NCI-H2171 treated with DMSO at 0.1 percent for 48 hours (cell line): Measurements from ENCODE around the gene CDC16.
"Not testable (repeated sequence)": the region's sequence is repeated elsewhere in the genome, so short reads cannot be mapped to it uniquely, and the experiment has no call there.

Experiments used
- DNase-seq: peaks from one replicate; lab custom pipeline; 2025; lab: John Stamatoyannopoulos, UW

CDC16 gene

DNA sequence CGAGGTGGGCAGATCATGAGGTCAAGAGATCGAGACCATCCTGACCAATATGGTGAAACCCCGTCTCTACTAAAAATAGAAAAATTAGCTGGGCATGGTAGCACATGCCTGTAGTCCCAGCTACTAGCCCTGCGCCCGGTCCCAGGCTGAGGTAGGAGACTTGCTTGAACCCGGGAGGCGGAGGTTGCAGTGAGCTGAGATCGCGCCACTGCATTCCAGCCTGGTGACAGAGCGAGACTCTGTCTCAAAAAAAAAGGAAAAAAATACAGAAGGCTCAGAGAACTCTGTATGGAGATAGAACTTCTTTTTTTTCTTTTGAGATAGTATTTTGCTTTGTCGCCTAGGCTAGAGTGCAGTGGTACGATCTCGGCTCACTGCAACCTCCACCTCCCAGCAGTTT is 29.6 kb downstream of the CDC16 start:
- not testable (repeated sequence) for DNase-seq

DNA sequence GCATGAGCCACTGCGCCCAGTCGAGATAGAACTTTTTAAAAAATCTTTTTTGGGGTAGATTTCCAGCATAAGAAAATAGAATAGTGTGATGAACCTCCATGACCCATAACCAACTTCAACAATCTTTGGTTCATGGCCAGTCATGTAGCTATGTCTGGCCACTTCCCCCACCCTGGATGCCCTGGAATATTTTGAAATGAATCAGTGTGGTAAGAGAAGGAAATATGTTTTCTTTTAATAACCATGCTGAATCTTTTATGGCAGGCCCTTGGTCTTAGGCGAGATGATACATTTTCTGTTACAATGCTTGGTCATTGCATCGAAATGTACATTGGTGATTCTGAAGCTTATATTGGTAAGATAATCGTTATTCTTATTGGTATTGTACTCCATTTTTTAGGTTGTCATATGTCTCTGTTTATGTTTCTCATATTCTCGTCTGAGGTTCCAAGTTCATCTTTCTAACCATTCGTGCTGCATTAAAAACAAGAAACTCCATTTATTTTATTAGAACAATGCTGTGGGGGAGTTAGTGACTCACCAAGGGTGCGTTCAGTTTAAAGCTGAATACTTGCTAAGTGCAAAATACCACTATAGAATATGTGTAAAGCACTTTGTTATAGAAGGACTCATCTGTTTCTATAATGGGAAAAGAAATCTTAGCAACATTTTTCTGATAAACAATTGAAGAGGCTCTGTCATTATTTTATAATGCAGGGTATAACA is 30.4 kb downstream of the CDC16 start:
- DNase-seq, result no peak

DNA sequence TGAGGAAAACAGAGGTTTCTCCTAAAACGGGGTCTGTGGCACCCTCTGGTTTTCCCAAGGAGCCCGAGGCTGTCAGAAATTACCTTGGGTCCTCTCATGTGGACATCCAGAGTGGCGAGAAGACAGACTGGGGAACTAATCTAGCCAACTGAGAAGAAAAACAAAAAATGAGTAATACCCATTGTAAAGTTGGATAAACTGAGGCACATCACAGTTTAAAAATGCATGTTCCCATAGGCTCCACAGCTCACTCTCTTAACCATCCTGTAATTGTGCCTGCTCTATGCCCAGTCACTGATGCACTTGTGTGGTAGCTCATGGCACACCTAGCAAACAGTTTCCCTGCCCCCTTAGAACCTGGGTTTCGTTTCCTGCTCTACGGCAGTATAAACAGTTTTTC is 31.5 kb downstream of the CDC16 start:
- no peak for DNase-seq

DNA sequence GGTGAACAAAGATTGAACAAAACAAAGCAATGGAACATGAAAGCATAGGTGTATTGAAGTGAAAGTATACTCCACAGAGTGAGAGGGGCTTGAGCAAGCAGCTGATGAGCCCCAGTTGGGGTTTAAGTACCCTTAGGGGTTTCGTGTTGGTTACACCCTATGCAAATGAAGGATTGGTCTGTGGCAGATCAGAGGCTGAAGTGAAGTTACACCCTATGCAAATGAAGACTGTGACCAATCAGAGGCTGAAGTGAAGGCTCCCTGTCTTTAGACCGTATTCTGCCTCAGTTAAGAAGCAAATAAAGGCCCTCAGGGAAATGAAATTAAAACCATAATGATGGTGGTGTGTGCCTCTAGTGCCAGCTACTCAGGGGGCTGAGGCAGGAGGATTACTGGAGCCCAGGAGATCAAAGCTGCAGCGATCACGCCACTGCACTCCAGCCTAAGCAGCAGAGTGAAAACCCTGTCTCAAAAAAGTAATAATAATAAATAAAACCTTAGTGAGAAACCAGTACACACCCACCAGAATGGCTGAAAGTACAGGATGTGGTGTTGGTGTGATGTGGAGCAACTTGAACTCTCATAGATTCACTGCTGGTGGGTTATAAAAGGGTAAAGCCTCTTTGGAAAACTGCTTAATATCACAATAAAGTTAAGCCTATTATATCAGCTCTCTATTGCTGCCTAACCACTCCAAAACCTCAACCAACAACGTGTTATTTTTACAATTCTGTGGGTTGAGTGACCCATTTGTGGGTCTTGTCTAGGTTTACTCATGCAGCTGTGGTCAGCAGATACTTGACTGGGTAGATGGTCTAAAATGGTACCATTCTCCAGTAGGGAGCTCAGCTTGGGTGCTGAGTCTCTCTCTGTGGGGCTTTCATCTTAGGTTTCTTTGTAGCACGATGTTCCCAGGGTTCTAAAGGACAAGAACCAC is 33.9 kb downstream of the CDC16 start:
- no peak for DNase-seq

- DNase-seq, result no peak
These were observed 34.6 kb downstream of the CDC16 start for GRCh38 chr13:114269281-114269770.

GRCh38 chr13:114272977-114273376 is 38.3 kb downstream of the CDC16 start:
- DNase-seq, result no peak

- no peak for DNase-seq
These were observed 40.6 kb downstream of the CDC16 start for GRCh38 chr13:114275304-114275703.

DNA sequence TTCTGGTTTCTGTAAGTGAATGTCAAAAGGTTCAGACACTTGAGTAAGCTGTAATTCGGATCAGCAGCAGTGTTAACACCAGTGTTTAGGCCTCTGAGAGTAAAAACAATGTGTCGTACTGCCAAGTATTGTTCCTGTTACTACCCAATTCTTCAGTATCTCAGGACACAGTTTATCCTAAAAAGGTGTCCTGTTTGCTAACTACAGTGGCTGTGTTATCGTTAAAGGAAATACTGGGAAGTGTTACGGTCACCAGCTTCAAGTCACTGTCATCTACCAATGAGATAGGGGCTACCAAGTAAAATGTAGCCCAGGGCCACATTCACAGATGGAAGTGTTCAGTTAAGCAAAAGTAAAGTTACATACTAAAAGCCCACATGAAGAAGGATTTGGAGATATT is 44.4 kb downstream of the CDC16 start:
- no peak for DNase-seq

DNA sequence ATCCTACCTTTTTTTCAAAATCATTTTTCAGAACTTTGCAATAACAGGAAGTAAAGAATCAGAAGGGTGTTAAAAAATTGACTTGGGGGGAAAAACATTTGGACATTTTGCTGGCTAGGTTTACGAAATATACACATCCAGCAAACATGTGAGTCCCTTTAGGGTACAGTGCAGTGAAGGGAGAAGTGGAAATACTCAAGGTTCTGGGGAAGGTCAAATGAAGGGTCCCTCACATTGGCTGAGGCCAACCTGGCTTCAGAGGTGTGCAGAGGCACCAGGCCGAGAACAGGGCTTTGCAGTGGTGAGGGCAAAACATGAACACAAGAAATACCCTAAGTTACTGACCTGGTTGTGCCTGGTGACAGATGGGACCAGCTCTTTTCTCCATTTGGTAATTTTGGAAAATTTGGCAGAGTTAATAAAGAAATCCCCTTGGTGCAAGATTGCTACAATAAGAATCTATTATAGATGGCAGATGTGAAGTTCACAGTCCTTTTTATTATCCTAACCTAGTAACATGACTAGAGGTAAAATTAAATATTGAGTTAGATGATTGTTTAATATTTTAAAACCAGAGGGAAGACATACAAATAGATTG is 45.2 kb downstream of the CDC16 start:
- no peak for DNase-seq

DNA sequence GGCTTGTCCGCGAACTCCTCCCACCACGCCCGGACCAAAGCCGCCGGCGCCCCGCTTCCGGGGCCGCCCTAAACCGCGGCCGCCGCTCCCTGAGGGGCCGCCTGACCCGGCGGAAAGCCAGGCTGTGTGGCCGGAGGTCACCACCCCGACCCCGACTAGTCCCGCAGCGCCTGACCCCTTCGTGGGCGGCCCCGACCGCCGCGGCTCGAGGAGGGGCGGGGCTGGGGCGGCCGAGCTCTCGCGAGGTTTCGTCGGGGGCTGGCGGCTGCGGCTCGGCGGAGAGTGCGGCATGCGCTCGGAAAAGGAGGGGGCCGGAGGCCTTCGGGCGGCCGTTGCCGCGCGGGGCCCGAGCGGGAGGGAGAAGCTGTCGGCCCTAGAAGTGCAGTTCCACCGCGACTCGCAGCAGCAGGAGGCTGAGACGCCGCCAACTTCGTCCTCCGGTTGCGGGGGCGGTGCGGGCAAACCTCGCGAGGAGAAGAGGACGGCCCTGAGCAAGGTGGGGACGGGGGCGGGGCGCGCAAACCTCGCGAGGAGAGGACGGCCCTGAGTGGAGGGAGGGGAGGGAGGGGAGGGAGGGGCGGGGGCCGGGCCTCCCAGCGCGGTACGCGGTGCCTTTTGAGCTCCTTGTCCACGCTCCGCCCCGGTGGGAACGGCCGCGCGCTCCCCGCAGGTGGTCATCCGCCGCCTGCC is 46.8 kb downstream of the CDC16 start, which contains the start of gene UPF3A:
TSS of gene UPF3A (plus strand) at position 251 of the 690 bp plus-strand sequence. CDS start at position 290, 39 bp downstream.
- peak; percentile 90 for DNase-seq

GRCh38 chr13:114282041-114282670 is 47.5 kb downstream of the CDC16 start:
- DNase-seq, result peak; percentile 90

DNA sequence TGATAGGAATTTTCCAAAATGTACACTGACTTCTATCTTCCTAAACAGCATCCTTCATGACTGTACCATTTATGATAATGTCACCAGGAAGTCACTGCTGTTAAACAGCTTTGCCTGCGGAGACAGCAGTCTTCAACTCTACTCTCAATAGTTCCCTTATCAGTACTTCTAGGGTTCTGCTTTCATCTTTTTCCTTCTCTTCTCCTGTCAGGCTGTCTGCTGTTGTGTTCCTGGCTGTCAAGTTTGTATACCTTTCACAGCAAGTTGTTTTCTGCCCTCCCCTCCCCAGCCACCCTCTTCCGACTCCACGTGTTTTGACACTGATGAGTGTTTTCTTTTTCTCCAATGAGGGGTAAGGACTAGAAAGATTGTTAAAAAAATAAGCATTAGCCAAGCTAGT is 48.9 kb downstream of the CDC16 start:
- no peak for DNase-seq

DNA sequence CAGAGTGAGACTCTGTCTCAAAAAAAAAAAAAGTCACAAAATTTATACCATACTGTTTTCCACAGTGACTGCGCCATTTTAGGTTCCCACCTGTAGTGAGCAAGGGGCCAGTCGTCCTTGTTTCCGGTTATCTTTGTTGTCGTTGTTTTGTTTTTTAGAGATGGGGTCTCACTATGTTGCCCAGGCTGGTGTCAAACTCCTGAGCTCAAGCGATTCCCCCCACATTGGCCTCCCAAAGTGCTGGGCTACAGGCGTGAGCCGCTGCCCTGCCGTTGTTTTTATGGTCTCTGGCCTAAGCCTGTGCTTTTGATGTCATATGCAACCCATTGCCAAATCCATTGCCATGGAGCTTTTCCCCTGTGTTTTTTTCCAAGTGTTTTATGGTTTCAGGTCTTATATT is 50.0 kb downstream of the CDC16 start:
- no peak for DNase-seq

- no peak for DNase-seq
These were observed 50.6 kb downstream of the CDC16 start for GRCh38 chr13:114285166-114285808.

DNA sequence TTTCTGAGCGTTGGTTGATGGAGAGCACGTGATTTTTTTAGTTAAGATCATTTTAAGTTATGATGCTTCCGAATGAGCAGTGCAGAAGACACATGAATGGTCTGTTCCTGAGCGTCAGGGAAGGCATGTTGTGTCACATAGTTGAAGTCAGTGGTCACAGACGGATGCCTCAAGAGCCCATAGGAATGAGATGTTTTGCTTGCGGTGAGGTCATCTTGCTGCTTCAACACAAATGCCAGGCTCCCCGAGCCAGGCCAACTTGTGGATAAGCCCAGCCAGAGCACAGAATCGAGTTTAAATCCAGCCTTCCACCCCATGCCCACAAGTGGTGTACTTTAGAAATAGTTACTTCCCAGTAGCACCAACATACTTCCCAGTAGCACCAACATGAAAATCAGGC is 52.1 kb downstream of the CDC16 start:
- no peak for DNase-seq

- DNase-seq, result no peak
These were observed 53.5 kb downstream of the CDC16 start for GRCh38 chr13:114288157-114288591.

DNA sequence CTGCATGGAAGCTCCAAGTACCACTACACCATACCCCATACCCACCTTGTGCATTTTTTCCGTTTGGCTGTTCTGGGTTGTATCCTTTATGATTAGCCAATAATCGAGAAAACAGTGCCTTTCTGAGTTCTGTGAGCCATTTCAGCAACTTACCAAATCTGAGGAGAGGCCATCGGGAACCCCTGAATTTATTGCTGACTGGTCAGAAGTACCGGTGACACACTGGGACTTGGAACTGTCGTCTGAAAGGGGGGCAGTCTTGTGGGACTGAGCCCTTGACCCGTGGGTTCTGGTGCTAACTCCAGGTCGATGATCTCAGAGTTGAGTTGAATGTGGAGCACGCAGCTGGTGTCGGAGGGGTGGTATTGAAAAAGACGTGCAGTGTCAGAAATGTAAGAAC is 61.8 kb downstream of the CDC16 start:
- DNase-seq, result no peak

DNA sequence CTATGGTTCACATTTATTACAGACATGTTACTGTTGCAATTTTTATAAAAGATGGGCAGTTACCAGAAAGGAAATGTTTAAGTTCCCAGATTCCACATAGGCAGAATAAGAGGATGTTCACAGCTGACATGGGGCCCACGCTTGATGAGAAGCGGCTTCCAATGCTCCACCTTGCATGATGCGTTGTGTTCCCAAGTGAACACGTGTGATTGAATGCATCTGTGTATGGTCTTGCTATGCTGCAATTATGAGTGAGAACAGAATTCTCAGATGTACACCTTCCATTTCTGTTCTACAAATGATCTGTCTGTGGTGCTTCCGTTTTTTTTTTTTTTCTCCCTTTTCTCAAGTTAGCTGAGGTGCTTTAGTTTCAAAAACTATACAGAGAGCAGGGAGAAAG is 62.2 kb downstream of the CDC16 start:
- no peak for DNase-seq

GRCh38 chr13:114298866-114299265 is 64.2 kb downstream of the CDC16 start:
- DNase-seq, result no peak

GRCh38 chr13:114299604-114300305 is 65.1 kb downstream of the CDC16 start:
- no peak for DNase-seq
